Mononuclear cell (primary cell): ENCODE measurements around the gene JARID2. TPM values are rescaled to one million over a fixed set of nuclear protein-coding genes. Genes with fewer than 3 reads are reported as not detected.

ENCODE experiments used
- H3K27me3 ChIP-seq: 2 replicates; pipeline ENCODE4 v1.6.0; 2011; ENCODE audit warnings: low read length, control low read depth; ENCODE audit not compliant: insufficient read depth
- H3K4me1 ChIP-seq: 2 replicates; pipeline ENCODE4 v1.5.1; 2011; ENCODE audit warnings: mild to moderate bottlenecking, low read length, control low read depth; ENCODE audit not compliant: insufficient read depth
- H3K4me3 ChIP-seq: 2 replicates; pipeline ENCODE4 v1.5.1; 2011; ENCODE audit warnings: mild to moderate bottlenecking, low read length, moderate library complexity
- H3K9me3 ChIP-seq: 2 replicates; pipeline ENCODE4 v1.5.1; 2011; ENCODE audit warnings: low read depth, mild to moderate bottlenecking, control low read depth, low read length
- total RNA-seq: library from RNA; depleted of rRNA; stranded (reverse); fragments of >200 nt; gene quantifications from one replicate; pipeline ENCODE4 v1.2.3, GENCODE V29; 2012

The JARID2 gene
- total RNA-seq, 1 donor: 74.8 TPM

DNA sequence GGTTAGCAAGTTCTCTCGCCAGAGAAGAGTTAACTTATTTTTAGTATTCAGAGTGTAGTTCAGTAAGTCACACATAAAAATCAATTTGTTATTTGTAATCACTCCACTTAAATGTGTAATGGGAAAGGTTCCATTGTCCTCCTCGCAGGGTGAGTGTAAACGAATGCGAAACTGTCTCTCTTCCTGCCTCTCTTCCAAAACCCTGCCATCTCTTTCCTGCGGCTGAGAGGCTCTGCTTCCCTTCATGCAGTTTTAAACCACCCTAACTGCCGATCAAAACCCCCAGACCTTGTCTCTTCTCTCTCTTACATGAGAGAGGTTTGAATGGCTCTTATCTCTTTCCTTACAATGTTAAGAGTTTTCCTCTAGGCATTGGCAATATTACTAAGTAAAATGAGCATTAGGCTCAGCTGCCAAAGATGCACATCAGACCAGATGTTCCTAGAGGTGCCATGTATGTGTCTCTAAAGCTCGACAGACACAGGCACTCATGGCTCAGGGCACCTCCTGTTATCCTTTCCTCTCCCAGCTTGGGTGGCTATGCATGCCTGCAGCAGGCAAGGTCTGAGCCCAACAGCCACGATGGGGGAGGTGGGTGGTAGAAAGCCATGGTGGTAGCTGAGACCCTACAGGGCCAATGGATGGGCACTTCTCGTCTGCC is 91.2 kb downstream of the JARID2 start:
- H3K9me3 ChIP-seq: no peaks in the 10 kb centered on the region
- no peak overlapping the region for H3K4me3 ChIP-seq
- no peaks in the 10 kb centered on the region for H3K27me3 ChIP-seq
- H3K4me1 ChIP-seq: peaks cover 83% of the 10 kb centered on the region

DNA sequence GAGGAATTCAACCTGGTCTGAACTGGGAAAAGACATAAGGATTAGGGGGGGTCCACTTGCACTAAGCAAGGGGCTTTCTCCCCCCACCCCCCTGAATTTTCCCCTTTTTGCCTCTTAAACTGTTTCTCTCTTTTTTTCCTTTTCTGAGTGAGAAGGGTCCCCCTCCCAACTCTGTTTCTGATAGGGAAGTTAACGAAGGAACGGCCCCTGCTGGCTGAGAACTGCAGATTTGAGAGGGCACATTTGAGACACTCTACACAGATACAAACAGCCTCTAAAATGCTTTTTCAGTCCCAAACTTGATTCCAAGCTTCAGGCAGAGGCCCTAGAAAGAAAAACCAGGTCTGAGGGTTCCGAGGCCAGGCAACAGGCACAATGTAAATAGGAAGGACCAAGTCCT is 91.7 kb downstream of the JARID2 start:
- Histone ChIP-seq H3K9me3 (no peaks in the 10 kb centered on the region), H3K4me1 (peaks cover 83% of the 10 kb centered on the region), H3K4me3 (no peak overlapping the region), H3K27me3 (no peaks in the 10 kb centered on the region)

DNA sequence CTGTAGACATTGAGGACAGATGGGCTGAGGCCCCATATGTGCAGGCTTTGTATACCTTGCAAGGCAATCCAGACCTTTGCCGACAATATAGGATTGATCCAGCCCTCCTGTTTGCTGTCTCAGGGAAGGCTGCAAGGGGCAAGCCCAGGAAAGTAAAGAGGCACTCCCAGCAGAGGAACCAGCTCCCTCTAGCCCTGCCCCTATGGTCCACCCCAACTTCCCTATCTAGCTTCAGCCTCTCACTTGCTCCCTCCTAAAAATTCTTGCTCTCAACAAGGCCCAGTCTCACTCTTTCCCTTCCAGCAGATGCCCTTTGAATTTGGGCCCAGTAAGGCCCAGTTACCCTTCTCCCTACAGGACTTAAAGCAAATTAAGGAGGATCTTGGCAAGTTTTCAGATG is 92.6 kb downstream of the JARID2 start:
- H3K4me3 ChIP-seq: no peak overlapping the region
- H3K4me1 ChIP-seq: peaks cover 90% of the 10 kb centered on the region
- H3K27me3 ChIP-seq: no peaks in the 10 kb centered on the region
- H3K9me3 ChIP-seq: no peaks in the 10 kb centered on the region

DNA sequence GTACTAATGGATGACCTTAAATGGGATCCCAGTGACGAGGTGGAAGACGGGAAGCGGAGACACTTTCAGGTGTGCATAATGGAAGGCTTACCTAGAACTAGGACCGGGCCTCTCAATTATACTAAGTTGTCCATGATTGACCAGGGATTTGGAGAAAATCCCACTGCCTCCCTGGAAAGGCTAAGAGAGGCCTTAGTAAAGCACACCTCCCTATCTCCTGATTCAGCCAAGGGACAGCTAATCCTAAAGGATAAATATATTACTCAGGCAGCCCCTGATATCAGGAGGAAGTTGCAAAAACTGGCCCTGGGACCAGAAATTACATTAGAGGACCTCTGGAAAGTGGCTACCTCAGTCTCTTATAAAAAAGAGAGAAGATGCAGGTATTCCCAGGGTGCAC is 93.2 kb downstream of the JARID2 start:
- peaks cover 92% of the 10 kb centered on the region for H3K4me1 ChIP-seq
- H3K27me3 ChIP-seq: no peaks in the 10 kb centered on the region
- H3K9me3 ChIP-seq: no peaks in the 10 kb centered on the region
- no peak overlapping the region for H3K4me3 ChIP-seq

DNA sequence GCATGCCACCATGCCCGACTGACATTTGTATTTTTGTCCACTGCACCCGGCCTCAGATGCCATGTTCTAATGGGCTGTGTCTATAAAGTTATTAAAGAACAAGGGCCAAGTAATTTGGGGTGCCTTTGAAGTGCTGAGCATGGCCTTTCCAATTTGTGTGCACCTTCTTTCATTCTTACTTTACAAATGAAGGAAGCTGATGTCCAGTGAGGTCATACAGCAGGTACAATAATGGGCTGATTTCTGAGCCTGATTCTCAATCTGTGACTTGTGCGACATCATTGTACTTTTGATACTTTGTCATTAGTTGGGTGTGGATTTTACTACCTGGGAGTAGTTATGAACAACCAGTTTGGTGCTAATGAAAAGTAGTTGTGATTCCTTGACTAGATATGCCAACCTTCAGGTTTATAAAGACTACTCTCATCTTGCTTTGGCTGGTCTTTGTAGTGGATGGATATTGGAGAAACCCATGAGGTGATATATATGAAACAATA is 94.3 kb downstream of the JARID2 start:
- peaks cover 91% of the 10 kb centered on the region for H3K4me1 ChIP-seq
- H3K9me3 ChIP-seq: no peaks in the 10 kb centered on the region
- H3K4me3 ChIP-seq: no peak overlapping the region
- H3K27me3 ChIP-seq: no peaks in the 10 kb centered on the region

DNA sequence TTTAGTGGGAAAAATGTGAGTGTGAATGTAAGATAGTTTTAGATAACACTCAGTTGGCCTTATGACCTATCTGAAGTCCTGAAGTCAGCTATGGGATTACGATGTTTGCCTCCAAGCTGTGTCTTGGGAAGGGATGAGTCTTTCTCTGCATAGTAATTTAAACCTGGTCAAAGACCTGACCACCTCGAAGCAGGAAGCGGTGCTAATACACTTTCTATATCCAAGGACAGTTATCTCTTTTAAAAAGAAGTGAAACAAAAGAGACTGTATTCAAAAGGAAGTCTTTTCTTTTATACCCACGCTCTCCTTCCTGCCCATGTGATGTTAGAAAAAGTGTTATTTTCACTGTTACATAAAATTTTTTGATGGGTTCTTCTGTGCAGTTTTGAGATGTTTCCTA is 94.9 kb downstream of the JARID2 start:
- H3K27me3 ChIP-seq: no peaks in the 10 kb centered on the region
- peaks cover 90% of the 10 kb centered on the region for H3K4me1 ChIP-seq
- H3K4me3 ChIP-seq: no peak overlapping the region

DNA sequence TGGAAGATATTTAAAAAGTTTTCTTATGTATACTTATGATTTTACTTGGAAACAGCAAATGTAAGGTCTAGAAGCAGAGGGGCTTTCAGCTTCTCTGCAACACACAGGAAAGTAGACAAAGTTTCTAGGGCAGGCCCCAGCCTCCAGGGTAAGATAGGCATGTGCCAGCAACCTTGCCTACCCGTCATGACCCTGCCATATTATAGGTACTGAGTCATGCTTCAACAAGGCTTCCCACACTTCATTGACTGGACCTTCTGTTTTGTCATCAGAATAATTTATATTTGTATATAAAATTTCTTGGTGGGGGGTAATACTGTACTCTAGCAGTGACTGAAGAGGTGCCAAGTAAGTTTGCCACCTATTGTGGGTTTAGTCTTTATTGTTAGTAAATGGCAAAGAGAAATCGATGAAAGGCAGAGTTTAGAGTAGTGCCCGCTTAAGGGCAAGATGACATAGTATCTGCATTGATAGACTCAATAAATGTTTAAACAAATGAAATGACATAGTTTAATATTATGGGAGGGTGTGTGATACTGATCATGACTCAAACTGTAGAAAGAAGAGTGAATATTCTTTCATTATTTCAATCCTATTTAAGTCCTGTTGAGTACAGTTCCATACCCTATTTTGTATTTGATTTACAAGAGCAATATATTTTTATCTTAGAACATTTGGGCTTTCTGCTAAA is 95.6 kb downstream of the JARID2 start:
- Histone ChIP-seq H3K9me3 (no peaks in the 10 kb centered on the region), H3K4me3 (no peak overlapping the region), H3K4me1 (peaks cover 88% of the 10 kb centered on the region), H3K27me3 (no peaks in the 10 kb centered on the region)

More for the DNA sequence above, 94.9 kb downstream of the JARID2 start:
- no peaks in the 10 kb centered on the region for H3K9me3 ChIP-seq

DNA sequence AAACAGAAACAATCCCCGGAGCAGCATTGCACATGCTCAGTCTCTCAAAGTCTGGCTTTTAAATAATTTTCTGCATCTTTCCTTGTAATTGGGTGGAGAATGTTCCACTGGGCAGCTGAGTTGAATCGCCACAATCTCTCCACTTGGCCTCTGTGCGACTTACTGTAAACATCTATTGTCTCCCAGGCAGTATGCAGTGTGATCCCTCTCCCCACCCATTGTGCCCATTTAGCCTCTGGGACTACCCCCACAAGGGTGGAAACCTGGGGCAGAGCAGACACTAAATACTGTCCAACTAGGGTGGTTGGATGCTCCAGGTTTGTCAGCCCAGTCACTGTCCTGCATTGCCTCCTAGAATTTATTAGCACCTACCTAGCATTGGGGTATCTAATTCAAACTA is 96.2 kb downstream of the JARID2 start:
- Histone ChIP-seq H3K9me3 (no peaks in the 10 kb centered on the region), H3K27me3 (no peaks in the 10 kb centered on the region), H3K4me1 (peaks cover 88% of the 10 kb centered on the region), H3K4me3 (no peak overlapping the region)

DNA sequence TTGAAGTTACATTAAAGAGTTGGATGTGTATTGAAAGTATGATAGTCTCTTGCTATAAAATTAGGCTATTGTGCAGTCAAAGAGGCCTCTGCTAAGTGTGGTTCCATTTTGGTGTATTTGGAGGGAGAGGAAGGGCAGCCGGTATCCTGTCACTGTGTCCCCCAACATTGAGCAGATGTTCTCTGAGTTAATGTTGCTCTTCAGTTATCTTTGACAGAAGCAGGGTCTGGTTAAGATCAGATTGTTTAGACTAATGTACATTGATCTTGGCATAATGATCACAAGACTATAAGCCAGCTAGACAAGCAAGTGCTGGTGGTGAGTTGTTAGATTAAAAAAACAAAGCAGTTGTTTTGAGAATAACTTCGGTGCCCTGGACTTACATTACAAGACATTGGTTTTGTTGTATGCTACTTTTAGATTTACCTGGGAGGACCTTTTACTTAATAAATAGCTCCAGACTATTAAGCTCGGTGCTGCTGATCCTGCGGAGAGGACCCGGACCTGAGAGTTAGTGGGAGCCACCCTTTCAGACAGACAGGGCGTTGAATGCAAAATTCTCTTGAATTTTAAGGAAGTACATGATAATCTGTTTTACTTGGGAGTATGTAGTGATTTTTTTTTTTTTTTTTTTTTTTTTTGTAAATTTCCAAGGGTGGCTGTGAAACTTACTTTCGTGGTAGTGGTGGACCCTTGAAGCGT is 97.8 kb downstream of the JARID2 start:
- Histone ChIP-seq H3K27me3 (no peaks in the 10 kb centered on the region), H3K4me1 (peaks cover 84% of the 10 kb centered on the region), H3K9me3 (no peaks in the 10 kb centered on the region), H3K4me3 (no peak overlapping the region)

DNA sequence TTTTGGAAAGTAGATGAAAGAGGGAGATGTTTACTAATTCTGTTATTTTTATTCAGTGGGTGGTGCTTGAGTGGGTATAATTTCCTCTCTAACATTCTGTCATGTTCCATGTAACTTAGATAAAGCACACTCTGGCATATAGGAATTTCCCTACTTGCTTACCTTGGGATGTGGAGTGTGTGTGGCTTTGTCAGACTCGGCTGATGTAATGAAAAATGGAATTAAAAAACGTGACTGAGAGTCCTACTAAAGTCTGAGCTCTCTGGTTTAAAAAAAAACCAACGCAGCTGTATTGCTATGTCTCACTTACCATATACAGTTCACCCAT is 98.3 kb downstream of the JARID2 start:
- no peaks in the 10 kb centered on the region for H3K27me3 ChIP-seq
- no peaks in the 10 kb centered on the region for H3K9me3 ChIP-seq
- no peak overlapping the region for H3K4me3 ChIP-seq
- H3K4me1 ChIP-seq: peaks cover 83% of the 10 kb centered on the region

DNA sequence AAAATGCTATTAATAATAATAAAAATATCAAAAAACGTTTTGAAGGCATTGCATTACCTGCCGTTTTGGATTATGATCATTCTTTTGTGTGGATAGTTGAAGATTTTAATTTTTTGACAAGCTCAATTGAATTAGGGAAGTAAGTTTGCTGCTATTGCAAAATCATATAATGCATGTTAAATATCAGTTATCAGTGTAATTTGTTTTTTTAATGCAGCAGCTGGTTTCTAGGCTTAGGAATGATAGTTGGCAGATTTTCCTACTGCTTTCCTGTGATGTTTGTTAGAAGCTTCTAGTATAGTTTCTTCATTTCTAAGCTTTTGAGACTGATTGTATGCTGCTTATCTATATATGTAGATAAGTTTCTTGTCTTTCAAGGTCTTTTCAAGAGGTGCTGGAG is 99.0 kb downstream of the JARID2 start:
- H3K4me1 ChIP-seq: peaks cover 78% of the 10 kb centered on the region
- H3K27me3 ChIP-seq: no peaks in the 10 kb centered on the region
- H3K4me3 ChIP-seq: no peak overlapping the region
- H3K9me3 ChIP-seq: no peaks in the 10 kb centered on the region

DNA sequence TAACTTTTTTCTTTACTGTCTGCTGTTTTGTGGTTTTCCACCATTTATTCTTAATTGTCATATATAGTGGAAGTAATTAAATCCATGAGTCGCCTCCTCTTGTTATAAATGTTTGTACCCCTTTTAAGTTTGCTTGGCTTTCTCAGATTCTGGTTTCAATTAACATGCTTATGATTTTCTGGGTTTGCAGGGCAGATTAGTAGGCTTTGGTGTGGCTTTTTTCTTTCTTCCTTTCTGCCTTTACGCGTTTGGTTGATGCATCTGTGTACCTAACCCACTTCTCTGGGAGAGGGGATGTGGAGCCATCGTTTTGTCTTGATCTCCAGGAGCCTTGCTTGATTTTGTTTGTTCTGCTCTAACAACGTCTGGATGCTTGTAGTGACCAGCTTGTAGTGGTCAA is 100.4 kb downstream of the JARID2 start:
- Histone ChIP-seq H3K9me3 (no peaks in the 10 kb centered on the region), H3K4me1 (peaks cover 76% of the 10 kb centered on the region), H3K4me3 (no peak overlapping the region), H3K27me3 (no peaks in the 10 kb centered on the region)

DNA sequence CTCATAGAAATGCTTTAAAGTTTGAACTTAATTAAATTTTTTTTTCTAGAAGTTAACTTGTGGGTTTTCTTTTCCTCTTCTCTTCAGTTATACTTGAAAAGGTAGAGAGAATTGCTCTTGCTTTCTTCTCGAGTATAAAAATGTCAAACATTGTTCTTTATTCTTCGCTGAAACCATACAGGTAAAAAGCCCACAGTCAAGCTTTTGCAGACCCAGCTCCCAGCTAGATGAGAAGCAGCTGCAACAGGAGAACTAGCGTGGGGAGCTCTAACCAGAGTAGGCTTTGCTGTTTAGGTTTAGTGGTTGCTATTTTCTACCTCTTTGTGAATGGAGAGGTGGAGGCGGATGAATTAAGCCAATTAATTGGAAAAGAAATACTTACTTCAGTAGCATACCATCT is 102.7 kb downstream of the JARID2 start:
- H3K4me3 ChIP-seq: no peak overlapping the region
- H3K9me3 ChIP-seq: no peaks in the 10 kb centered on the region
- peaks cover 76% of the 10 kb centered on the region for H3K4me1 ChIP-seq
- no peaks in the 10 kb centered on the region for H3K27me3 ChIP-seq

DNA sequence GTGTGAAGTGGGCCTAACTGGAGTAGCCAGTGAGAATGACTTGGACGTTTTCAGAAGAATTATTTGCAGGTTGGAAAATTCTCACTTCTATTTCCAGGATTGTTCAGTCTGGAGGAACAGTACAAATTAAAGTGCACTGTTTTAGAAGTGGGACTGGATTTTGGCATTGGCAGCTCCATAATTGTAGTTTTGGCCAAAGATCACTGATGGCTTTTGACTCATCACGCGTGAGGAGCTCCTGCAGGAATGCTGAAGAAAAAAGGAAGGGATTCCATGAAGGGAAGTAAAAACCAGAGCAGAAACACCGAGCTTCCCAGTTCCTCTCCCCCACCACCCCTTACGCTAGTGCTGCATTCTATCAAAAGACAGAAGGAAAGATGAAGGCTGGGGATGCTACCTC is 103.5 kb downstream of the JARID2 start:
- H3K9me3 ChIP-seq: no peaks in the 10 kb centered on the region
- H3K4me1 ChIP-seq: peaks cover 75% of the 10 kb centered on the region
- H3K4me3 ChIP-seq: no peak overlapping the region
- H3K27me3 ChIP-seq: no peaks in the 10 kb centered on the region

DNA sequence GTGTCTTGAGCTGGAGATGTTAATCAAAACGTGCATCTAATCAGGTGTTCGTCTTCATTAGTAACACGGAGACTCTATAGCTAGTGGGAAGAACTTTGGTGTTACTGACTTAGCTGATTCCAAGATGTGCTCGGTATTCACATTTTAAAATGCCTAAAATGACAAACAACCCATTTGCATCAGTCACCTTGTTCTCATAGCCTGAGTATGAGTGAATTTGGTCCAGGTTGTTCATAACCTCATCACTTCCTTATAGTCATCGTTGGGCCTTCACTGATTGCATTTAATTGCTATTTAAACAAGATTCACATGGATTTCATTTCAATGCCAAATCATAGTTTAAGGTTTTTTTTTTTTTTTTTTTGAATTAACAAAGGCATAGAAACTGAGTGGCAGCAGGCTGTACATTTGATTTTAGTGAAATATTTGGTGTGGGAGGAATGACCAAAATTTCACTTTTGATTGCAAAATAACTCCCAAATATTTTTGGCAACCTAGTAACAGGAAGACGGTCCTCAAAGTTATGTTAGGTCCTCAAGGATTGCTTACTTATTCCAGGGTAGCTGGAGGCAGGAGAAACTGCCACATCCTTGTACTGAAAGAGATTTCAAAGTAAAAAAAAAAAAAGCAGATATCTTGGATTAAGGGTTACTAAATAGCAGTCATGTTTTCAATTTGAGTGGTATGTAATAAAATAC is 104.7 kb downstream of the JARID2 start:
- Histone ChIP-seq H3K27me3 (no peaks in the 10 kb centered on the region), H3K4me1 (peaks cover 75% of the 10 kb centered on the region)

More for the DNA sequence above, 104.7 kb downstream of the JARID2 start:
- Histone ChIP-seq H3K9me3 (no peaks in the 10 kb centered on the region), H3K4me3 (no peak overlapping the region)
